ENCODE measurements around the gene PIK3IP1.

PIK3IP1 gene

DNA sequence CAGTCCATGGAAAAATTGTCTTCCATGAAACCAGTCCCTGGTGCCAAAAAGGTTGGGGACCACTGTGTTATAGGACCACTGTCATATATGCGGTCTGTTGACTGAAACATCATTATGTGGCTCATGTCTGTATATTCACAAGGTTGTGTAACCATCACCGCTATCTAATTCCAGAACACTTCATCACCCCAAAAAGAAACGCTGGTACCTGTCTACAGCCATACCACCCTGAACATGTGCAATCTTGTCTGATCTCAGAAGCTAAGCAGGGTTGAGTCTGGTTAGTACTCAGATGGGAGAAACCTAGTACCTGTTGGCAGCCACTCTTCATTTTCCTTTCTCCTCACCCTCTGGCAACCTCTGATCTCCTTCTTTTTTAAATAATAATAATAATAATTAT lies 12.9 kb upstream of the PIK3IP1 start:
- no peak for DNase-seq

- DNase-seq: no peak
Measured at GRCh38 chr22:31302537-31302936, 10.2 kb upstream of the PIK3IP1 start.

DNA sequence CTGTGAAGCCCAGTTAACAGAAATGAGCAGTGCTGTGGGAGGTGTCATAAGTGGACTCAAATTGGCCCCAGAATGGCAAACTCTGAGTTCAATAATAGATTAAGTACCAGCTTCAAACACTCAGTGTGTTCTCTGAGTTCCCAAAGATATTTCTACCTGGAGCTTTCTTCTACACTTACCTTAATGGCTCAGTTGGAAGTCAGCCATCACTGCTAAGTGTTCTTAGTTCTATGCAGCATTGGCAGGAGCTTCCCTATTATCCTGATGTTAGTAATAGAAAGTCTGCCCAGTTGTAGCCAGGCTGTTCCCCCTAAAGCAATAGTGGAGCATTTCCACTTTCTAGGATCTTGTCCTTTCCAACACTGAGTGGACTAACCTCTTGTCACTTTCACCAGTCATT lies 9.7 kb upstream of the PIK3IP1 start:
- no peak for DNase-seq

GRCh38 chr22:31300896-31301295 lies 8.6 kb upstream of the PIK3IP1 start:
- no peak for DNase-seq

DNA sequence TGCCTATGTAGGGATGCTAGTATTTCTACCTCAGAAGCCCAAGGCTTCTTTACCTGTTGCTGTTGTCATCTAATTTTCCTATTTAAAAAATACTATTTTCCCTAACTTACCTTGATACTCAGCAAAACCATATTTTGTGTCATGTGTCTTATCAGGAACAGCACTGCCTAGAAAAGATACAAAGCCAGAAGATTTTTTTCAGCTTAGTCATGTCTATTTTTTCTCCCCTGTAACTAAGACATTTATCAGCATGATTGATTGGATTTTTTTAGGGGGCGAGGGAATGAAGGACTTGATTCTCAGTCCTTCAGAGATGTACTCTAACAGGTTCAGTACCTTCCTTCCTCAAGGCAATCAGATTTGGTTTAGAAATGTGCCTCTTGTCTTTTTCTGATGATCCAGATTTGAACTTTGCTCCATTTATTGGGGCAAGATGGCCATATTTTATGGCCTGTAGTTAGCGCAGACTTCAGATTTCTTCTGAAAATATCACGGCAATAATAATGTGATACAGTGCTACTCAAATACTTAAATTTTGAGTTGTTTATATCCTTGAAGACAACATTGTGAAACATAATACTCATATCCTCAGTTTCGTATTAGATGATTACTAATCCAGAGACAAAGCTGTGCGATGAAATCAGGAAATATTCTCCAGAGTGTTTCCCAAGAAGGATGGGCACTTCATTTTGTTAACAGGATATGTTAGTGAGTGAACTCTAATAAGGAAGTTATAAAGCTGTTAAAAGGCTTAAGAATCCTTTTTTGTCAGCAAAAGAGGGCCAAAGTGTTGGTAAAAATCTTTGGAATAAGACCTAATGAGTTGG lies 3.8 kb upstream of the PIK3IP1 start:
- no peak for DNase-seq

DNA sequence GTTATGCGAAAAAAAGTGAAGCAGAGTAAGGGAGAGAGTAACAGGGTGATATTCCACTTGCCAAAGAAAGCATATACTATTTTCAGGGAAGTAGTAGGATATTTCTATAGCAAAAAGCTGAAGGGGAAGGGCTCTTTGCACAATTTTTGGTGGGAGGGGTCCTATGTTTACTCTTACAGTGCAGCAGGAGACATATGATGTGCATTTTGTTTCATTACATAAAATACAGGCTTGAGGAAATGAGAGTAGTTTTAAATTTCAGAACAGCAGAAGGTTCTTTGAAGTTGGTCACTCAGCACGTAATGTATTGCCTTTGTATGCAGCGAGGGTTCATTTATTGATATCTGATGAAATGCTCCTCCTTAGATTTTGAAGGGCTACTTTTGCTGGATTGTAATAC lies 3.1 kb upstream of the PIK3IP1 start:
- DNase-seq: no peak

GRCh38 chr22:31291481-31292235 lies 630 bp downstream of the PIK3IP1 start:
- DNase-seq: peak; percentile 37

GRCh38 chr22:31290494-31291471 lies 1.5 kb downstream of the PIK3IP1 start:
- DNase-seq: peak; percentile 95

DNA sequence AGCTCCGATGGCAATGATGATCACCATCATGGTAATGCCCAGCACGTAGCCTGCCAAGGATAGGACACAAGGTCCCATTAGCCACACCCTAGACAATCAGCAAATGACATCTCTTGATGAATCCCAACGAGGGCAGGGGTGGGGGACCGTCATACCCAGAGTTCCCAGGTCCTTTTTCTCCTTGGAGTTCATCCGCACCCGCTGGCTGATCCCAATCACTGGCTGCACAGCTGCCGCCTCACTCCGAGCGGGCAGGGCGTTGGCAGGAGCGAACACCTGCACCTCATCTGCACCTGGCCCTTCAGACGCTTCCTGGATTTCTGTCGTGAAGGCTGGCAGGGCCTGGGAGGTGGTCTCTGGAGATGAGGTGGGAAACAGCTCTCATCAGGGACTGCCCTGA lies 2.9 kb downstream of the PIK3IP1 start:
- no peak for DNase-seq

DNA sequence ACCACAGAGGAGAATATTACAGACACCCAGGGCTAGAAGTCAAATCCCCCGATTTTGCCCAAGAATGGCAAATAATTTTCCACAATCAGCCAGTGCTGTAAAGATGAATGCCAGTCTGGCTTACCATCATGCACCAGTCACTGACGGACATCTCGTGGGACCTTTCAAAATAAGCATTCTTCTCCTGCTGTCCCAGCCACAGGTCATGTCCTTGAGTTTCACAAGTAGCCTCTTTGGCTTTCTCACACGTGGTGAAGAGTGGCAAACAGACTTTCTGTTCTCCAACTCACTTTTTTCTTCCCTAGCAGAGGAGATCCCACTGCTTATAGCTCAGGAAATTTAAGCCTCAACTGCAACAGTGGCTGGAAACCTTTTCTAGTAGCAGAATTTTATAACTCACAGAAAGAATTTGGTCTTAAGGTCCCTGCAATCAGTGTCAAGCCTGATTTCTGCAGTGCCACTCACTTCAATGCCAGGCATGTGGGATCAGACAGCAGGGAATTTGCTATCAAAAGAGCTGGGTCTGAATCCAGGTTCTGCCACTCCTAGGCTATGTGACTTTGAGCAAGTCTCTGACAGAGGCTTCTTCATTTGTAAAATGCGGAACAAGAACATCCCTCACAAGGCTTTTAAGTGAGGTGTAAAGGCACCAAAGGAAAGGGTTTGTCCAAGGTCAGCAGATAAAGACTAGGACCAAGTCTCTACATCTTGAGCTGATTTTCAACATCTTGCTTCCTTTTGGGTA lies 3.6 kb downstream of the PIK3IP1 start:
- DNase-seq: no peak

- no peak for DNase-seq
Measured at GRCh38 chr22:31287818-31288495, 4.3 kb downstream of the PIK3IP1 start.

DNA sequence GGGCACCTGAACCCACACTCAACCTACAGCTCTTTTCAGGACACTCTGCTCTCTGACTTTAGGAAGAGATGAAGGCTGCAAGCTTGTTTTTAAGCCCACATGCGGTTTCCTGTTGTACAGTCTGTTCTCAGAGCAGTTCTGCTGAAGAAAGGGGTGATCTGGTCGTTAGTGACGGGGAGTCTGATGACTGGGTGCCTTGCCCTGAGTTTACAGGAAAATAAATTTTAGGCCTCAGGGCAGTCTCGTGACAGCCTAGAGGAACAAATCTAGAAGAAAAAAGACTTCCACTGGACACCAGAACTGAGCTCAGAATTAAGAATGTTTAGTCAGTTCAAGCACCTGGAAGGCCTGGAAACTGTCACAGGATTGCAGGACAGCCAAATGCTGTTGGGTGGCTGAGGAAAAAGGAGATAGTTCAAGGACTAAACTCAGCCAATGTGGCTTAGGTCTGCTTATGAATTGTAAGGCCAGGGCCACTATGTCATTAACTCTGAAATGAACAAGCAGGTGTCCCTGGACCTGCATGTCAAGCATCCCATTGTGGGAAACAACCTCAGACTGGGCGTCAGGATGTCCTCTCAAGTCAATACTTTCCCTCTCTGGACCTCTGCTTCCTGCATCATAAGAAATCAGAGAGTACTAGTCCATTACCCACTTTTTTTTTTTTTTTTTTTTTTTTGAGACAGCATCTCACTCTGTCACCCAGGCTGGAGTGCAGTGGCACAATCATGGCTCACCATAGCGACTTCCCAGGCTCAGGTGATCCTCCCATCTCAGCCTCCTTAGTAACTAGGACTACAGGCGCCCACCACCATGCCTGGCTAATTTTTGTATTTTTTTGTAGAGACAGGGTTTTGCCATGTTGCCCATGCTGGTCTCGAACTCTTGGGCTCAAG lies 5.7 kb downstream of the PIK3IP1 start:
- DNase-seq: peak; percentile 67

GRCh38 chr22:31284281-31285155 lies 7.8 kb downstream of the PIK3IP1 start:
- no peak for DNase-seq

- DNase-seq: no peak
Measured at GRCh38 chr22:31282748-31283468, 9.4 kb downstream of the PIK3IP1 start.

- no peak for DNase-seq
Measured at GRCh38 chr22:31281733-31282132, 10.6 kb downstream of the PIK3IP1 start.

GRCh38 chr22:31279821-31280505 lies 12.3 kb downstream of the PIK3IP1 start:
- DNase-seq: no peak

- no peak for DNase-seq
Measured at GRCh38 chr22:31279327-31279669, 13.0 kb downstream of the PIK3IP1 start.

DNA sequence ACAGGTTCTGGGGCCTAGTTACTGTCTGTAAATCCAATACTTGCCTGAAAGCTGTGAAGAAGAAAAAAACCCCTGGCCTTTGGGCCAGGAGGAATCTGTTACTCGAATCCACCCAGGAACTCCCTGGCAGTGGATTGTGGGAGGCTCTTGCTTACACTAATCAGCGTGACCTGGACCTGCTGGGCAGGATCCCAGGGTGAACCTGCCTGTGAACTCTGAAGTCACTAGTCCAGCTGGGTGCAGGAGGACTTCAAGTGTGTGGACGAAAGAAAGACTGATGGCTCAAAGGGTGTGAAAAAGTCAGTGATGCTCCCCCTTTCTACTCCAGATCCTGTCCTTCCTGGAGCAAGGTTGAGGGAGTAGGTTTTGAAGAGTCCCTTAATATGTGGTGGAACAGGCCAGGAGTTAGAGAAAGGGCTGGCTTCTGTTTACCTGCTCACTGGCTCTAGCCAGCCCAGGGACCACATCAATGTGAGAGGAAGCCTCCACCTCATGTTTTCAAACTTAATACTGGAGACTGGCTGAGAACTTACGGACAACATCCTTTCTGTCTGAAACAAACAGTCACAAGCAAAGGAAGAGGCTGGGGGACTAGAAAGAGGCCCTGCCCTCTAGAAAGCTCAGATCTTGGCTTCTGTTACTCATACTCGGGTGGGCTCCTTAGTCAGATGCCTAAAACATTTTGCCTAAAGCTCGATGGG lies 13.5 kb downstream of the PIK3IP1 start:
- peak; percentile 17 for DNase-seq
